Liver (tissue), 9 donors: Measurements from ENCODE around the gene CTXN1. TPM values are rescaled to one million over a fixed set of nuclear protein-coding genes. Genes with fewer than 3 reads are reported as not detected.

Source experiments
- DNase-seq: peaks from one replicate; pipeline ENCODE4 v3.0.0-alpha.2; 2017; ENCODE audit warnings: low spot score
- H3K27ac ChIP-seq, 2 donors: one replicate each; pipeline ENCODE4 v1.7.0; 2013; ENCODE audit warnings: inconsistent platforms in 2 of 2, low read length in 2 of 2, control low read depth in 1 of 2, low read depth in 1 of 2, mild to moderate bottlenecking in 1 of 2
- H3K27me3 ChIP-seq, 4 donors: one replicate each; pipeline versions ENCODE4 v1.6.1 to v1.7.0; 2013; ENCODE audit warnings: low read length in 3 of 4, inconsistent platforms in 1 of 4, mild to moderate bottlenecking in 1 of 4, moderate library complexity in 1 of 4; ENCODE audit not compliant: control insufficient read depth in 4 of 4, insufficient read depth in 4 of 4
- H3K36me3 ChIP-seq, 4 donors: one replicate each; pipeline versions ENCODE4 v1.6.1 to v1.7.0; 2013; ENCODE audit warnings: low read length in 3 of 4, mild to moderate bottlenecking in 3 of 4, low read depth in 1 of 4, moderate library complexity in 1 of 4; ENCODE audit not compliant: control insufficient read depth in 4 of 4, insufficient read depth in 3 of 4
- H3K4me1 ChIP-seq, 4 donors: one replicate each; pipeline versions ENCODE4 v1.6.1 to v1.7.0; 2013; ENCODE audit warnings: low read length in 3 of 4, mild to moderate bottlenecking in 3 of 4, moderate library complexity in 1 of 4; ENCODE audit not compliant: control insufficient read depth in 4 of 4, insufficient read depth in 4 of 4
- H3K4me3 ChIP-seq, 3 donors: one replicate each; pipeline versions ENCODE4 v1.6.1 to v1.7.0; 2013; ENCODE audit warnings: low read length in 3 of 3, control low read depth in 1 of 3, low read depth in 1 of 3, mild to moderate bottlenecking in 1 of 3
- H3K9ac ChIP-seq, 2 donors: one replicate each; pipeline ENCODE4 v1.7.0; 2013; ENCODE audit warnings: low read length in 2 of 2, mild to moderate bottlenecking in 2 of 2, moderate library complexity in 2 of 2, control low read depth in 1 of 2, low read depth in 1 of 2
- H3K9me3 ChIP-seq, 4 donors: one replicate each; pipeline versions ENCODE4 v1.6.1 to v1.7.0; 2013; ENCODE audit warnings: low read length in 3 of 4; ENCODE audit not compliant: control insufficient read depth in 4 of 4
- ATF3 ChIP-seq: IDR thresholded peaks from 2 replicates; pipeline ENCODE4 v1.6.1; 2016; ENCODE audit warnings: antibody characterized with exemption
- EGR1 ChIP-seq, 2 donors: IDR thresholded peaks; 2 replicates each; pipeline ENCODE4 v1.6.1; 2016 to 2018; ENCODE audit warnings: antibody characterized with exemption in 2 of 2, low read depth in 2 of 2
- FOXA1 ChIP-seq: IDR thresholded peaks from 2 replicates; pipeline ENCODE4 v1.6.1; 2016; ENCODE audit warnings: antibody characterized with exemption
- FOXA2 ChIP-seq: IDR thresholded peaks from 2 replicates; pipeline ENCODE4 v1.6.1; 2016; ENCODE audit warnings: antibody characterized with exemption
- GABPA ChIP-seq, 2 donors: IDR thresholded peaks in 1 of 2; conservative IDR thresholded peaks in 1 of 2; 2 replicates each; pipeline ENCODE4 v1.6.1; 2016; ENCODE audit warnings: antibody characterized with exemption in 2 of 2, mild to moderate bottlenecking in 1 of 2, moderate library complexity in 1 of 2
- HNF4A ChIP-seq, 2 donors: conservative IDR thresholded peaks; 2 replicates each; pipeline ENCODE4 v1.6.1; 2016; ENCODE audit warnings: antibody characterized with exemption in 2 of 2, mild to moderate bottlenecking in 2 of 2
- HNF4G ChIP-seq: IDR thresholded peaks from 2 replicates; pipeline ENCODE4 v1.6.1; 2016; ENCODE audit warnings: antibody characterized with exemption
- JUND ChIP-seq, 2 donors: IDR thresholded peaks; 2 replicates each; pipeline ENCODE4 v1.6.1; 2016; ENCODE audit warnings: antibody characterized with exemption in 2 of 2
- NR2F2 ChIP-seq: IDR thresholded peaks from 2 replicates; pipeline ENCODE4 v1.6.1; 2016; ENCODE audit warnings: antibody characterized with exemption
- RAD21 ChIP-seq, 2 donors: IDR thresholded peaks; 2 replicates each; pipeline ENCODE4 v1.6.1; 2016; ENCODE audit warnings: antibody characterized with exemption in 2 of 2, mild to moderate bottlenecking in 2 of 2
- REST ChIP-seq: IDR thresholded peaks from 2 replicates; pipeline ENCODE4 v1.6.1; 2016; ENCODE audit warnings: antibody characterized with exemption, mild to moderate bottlenecking
- RXRA ChIP-seq, 2 donors: IDR thresholded peaks; 2 replicates each; pipeline ENCODE4 v1.6.1; 2017 to 2018; ENCODE audit warnings: antibody characterized with exemption in 2 of 2, mild to moderate bottlenecking in 1 of 2
- SP1 ChIP-seq: IDR thresholded peaks from 2 replicates; pipeline ENCODE4 v1.6.1; 2018; ENCODE audit warnings: antibody characterized with exemption, mild to moderate bottlenecking
- TAF1 ChIP-seq: conservative IDR thresholded peaks from 2 replicates; pipeline ENCODE4 v1.6.1; 2016; ENCODE audit warnings: antibody characterized with exemption, mild to moderate bottlenecking
- YY1 ChIP-seq: IDR thresholded peaks from 2 replicates; pipeline ENCODE4 v1.6.1; 2016; ENCODE audit warnings: antibody characterized with exemption, mild to moderate bottlenecking
- WGBS: extraction: QIAGEN DNeasy Blood & Tissue Kit; methylation state at CpG from one replicate; pipeline ENCODE4 v1.1.7; 2013; 5-methylcytosine and 5-hydroxymethylcytosine counted together
- polyA plus RNA-seq, 2 donors: library from polyadenylated mRNA; stranded (reverse) in 1 of 2; unstranded in 1 of 2; fragments of 200-250 nt in 1 of 2; fragments of >200 nt in 1 of 2; fragmentation: Nextera tagmentation in 1 of 2; extraction: Ambion mirVana in 1 of 2; gene quantifications; one replicate each; pipeline versions ENCODE4 v1.2.1 to v1.2.3, GENCODE V29; 2013 to 2015
- total RNA-seq, 2 donors: library from RNA; depleted of rRNA; stranded (reverse); fragments of >200 nt; gene quantifications; one replicate each; pipeline ENCODE4 v1.2.3, GENCODE V29; 2014
- TF ChIP-seq, protein P1 (sequence below): IDR thresholded peaks from 2 replicates; pipeline ENCODE4 v1.6.1; 2016; ENCODE audit warnings: antibody characterized with exemption
- TF ChIP-seq, protein P2 (sequence below): IDR thresholded peaks from 2 replicates; pipeline ENCODE4 v1.6.1; 2016; ENCODE audit warnings: antibody characterized with exemption
- TF ChIP-seq, protein P3 (sequence below): fragments of 150-350 bp; IDR thresholded peaks from 2 replicates; pipeline ENCODE4 v1.5.1; 2017; ENCODE audit warnings: improper control_type of control experiment, low read depth, low read length; ENCODE audit not compliant: missing input control
- donor health status: healthy.
- donor health status: healthy.
- donor health status: healthy.
- donor health status: healthy.
- donor health status: healthy.

Gene CTXN1
- total and polyA plus RNA-seq, 4 donors, result 0.07 to 0.14 (median 0.08) TPM; not detected in 1

- Histone ChIP-seq H3K4me3 (no peak overlapping the region), H3K27ac (no peak overlapping the region), H3K9me3 (no peaks in the 10 kb centered on the region), H3K9ac (no peak overlapping the region), H3K36me3 (peaks cover 0 to 6% (median under 1%) of the 10 kb centered on the region in 4 donors), H3K27me3 (no peaks in the 10 kb centered on the region), H3K4me1 (peaks cover 0 to 8% (median 6%) of the 10 kb centered on the region in 4 donors)
- TF ChIP-seq TAF1 (no peak), ATF3 (no peak)
- DNase-seq, result no peak
- WGBS, result 89% methylated on average over 7 of the region's 7 CpGs
These were observed 27.6 kb upstream of the CTXN1 start for GRCh38 chr19:7953576-7953975.

DNA sequence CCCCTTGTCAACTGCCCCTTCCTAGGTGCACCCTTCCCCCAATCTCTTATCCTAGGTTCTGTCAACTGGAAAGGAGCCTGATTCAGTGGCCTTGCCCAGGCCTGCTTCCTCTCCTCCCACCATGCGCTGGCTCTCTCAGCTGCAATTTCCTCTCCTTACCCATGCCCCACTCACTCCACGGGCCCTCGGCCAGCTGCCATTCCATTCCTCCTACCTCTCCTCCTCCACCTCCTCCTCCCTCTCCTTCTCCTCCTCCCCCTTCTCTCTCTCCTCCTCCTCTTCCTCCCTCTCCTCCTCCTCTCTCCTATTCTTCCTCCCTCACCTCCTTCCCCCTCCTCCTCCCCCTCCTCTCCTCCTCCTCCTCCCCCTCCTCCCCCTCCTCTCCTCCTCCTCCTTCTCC lies 27.1 kb upstream of the CTXN1 start:
- DNase-seq, result no peak

More for the DNA sequence above, 27.1 kb upstream of the CTXN1 start:
- H3K27me3 ChIP-seq, result no peaks in the 10 kb centered on the region
- H3K4me1 ChIP-seq, result peaks cover 0 to 8% (median 6%) of the 10 kb centered on the region in 4 donors
- no peaks in the 10 kb centered on the region for H3K9me3 ChIP-seq
- no peak overlapping the region for H3K27ac ChIP-seq
- WGBS, result 63% methylated on average over 3 of the region's 3 CpGs
- no peak overlapping the region for H3K4me3 ChIP-seq
- TF ChIP-seq ATF3 (no peak), RXRA (IDR thresholded peaks at IDR 0.05) (no peak), REST (no peak), JUND (IDR thresholded peaks at IDR 0.05) (no peak), EGR1 (IDR thresholded peaks at IDR 0.05; ENCODE audit: low read depth in 2 of 2) (no peak), HNF4G (no peak), HNF4A (conservative IDR thresholded peaks at IDR 0.05) (no peak), NR2F2 (no peak), GABPA (IDR thresholded peaks at IDR 0.05 in 1 of 2, conservative IDR thresholded peaks at IDR 0.05 in 1 of 2) (no peak), SP1 (no peak), TAF1 (no peak), FOXA2 (no peak), RAD21 (IDR thresholded peaks at IDR 0.05) (no peak), YY1 (no peak), FOXA1 (no peak)
- TF ChIP-seq, protein P1, sequence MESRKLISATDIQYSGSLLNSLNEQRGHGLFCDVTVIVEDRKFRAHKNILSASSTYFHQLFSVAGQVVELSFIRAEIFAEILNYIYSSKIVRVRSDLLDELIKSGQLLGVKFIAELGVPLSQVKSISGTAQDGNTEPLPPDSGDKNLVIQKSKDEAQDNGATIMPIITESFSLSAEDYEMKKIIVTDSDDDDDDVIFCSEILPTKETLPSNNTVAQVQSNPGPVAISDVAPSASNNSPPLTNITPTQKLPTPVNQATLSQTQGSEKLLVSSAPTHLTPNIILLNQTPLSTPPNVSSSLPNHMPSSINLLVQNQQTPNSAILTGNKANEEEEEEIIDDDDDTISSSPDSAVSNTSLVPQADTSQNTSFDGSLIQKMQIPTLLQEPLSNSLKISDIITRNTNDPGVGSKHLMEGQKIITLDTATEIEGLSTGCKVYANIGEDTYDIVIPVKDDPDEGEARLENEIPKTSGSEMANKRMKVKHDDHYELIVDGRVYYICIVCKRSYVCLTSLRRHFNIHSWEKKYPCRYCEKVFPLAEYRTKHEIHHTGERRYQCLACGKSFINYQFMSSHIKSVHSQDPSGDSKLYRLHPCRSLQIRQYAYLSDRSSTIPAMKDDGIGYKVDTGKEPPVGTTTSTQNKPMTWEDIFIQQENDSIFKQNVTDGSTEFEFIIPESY, result no peak
- TF ChIP-seq, protein P2, sequence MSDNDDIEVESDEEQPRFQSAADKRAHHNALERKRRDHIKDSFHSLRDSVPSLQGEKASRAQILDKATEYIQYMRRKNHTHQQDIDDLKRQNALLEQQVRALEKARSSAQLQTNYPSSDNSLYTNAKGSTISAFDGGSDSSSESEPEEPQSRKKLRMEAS, result no peak
- TF ChIP-seq, protein P3, sequence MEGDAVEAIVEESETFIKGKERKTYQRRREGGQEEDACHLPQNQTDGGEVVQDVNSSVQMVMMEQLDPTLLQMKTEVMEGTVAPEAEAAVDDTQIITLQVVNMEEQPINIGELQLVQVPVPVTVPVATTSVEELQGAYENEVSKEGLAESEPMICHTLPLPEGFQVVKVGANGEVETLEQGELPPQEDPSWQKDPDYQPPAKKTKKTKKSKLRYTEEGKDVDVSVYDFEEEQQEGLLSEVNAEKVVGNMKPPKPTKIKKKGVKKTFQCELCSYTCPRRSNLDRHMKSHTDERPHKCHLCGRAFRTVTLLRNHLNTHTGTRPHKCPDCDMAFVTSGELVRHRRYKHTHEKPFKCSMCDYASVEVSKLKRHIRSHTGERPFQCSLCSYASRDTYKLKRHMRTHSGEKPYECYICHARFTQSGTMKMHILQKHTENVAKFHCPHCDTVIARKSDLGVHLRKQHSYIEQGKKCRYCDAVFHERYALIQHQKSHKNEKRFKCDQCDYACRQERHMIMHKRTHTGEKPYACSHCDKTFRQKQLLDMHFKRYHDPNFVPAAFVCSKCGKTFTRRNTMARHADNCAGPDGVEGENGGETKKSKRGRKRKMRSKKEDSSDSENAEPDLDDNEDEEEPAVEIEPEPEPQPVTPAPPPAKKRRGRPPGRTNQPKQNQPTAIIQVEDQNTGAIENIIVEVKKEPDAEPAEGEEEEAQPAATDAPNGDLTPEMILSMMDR, result no peak
- no peak overlapping the region for H3K9ac ChIP-seq
- peaks cover 0 to 2% (median 0%) of the 10 kb centered on the region in 4 donors for H3K36me3 ChIP-seq
